GM19328 (cell line): ENCODE measurements around the gene UNK.
"Not testable (repeated sequence)": the region's sequence is repeated elsewhere in the genome, so short reads cannot be mapped to it uniquely, and the experiment has no call there.

ENCODE experiments used
- ATAC-seq: cut with Tn5 transposase; IDR thresholded peaks from one replicate; pipeline ENCODE4 v1.9.1; 2021; ENCODE audit warnings: mild to moderate bottlenecking, moderate library complexity; ENCODE audit not compliant: unreplicated experiment

Gene UNK

DNA sequence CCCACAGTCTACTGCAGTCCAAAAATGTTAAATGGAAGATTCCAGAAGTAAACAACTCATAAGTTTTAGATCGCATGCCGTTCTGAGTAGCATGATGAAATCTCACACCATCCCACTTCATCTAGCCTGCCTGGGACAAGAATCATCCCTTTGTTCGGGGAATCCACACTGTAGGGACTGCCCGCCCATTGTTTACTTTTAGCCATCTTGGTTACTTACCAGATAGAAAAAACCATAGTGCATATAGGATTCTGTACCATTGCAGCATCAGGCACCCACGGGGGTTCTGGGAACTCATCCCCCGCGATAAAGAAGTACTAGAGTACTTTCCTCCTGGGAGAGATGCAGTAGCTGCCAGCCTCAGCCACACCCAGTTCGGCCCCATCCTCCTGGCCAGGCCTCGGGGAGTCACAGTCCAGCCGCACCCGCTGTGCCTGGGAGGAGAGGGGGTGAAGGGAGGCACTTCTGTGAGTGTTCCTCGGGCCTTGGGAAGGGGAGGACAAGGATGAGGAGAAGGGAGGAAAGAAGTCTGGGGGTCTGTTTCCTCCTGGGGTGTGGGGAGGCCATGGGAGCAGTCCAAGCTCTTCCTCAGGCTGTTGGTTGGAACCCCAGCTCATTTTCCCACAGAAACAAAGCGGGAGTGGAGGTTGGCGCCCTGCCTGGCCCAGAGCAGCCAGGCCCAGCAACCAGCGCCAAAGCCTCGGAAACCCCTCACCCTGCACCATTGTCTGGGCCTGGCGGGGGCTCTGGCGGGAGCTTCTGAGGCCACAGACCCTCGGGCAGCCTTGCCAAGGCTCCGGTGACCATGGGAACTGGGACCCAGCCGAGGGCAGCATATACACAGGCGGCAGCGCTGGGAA lies 84.9 kb downstream of the UNK start:
- no peak for ATAC-seq

DNA sequence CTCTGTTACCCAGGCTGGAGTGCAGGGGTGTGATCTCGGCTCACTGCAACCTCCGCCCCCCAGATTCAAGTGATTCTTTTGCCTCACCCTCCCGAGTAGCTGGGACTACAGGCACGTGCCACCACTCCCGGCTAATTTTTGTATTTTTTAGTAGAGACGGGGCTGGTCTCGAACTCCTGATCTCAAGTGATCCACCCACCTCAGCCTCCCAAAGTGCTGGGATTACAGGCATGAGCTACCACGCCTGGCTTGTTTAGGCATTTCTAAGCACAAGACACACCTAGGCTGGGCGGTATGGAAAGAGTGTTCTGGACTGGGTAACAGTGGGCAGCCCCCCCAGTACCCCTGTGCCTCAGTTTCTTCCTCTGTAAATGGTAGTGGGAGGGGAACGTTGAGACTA lies 85.6 kb downstream of the UNK start:
- not testable (repeated sequence) for ATAC-seq

DNA sequence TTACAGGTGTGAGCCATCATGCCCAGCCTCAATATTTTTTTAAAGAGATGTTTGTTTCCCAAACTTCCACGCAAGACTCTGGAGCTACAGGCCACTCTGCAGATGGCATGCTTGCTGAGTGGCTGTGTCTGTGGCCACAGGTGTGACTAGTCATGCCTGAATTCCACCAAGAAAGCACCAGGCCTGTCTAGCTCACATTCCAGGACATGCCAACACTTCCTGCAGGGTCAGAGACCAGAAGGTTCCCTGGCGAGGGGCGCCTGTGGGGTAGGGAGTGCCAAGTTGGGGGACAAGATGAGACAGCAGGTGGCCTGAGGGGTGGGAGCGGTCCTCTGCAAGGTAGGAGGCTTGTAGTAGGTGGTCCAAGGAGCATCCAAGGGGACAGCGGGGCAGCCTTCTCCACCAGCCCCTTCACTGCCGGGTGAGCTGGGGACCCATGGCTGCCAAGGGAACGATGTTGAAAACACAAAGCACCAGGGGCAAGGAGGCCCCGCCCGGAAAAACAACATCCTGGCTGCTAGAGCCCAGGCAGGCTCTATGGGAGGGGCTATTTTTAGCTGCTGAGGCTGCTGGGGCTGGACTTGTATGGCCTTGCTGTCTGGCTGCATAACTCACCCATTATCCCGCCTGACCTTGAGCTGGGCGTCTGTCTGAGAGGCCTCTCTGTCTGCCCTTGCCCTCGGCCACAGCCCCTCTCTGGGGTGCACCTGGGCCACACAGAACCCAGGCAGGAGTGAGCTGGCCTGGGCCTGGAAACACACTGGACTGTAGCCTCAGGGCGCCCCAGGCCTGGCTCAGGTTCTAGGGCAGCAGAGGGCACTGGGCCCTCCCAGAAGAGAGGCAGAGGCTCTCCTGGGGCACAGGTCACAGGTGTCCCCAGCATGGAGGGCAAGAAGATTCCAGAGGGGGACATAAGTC lies 88.1 kb downstream of the UNK start:
- no peak for ATAC-seq

DNA sequence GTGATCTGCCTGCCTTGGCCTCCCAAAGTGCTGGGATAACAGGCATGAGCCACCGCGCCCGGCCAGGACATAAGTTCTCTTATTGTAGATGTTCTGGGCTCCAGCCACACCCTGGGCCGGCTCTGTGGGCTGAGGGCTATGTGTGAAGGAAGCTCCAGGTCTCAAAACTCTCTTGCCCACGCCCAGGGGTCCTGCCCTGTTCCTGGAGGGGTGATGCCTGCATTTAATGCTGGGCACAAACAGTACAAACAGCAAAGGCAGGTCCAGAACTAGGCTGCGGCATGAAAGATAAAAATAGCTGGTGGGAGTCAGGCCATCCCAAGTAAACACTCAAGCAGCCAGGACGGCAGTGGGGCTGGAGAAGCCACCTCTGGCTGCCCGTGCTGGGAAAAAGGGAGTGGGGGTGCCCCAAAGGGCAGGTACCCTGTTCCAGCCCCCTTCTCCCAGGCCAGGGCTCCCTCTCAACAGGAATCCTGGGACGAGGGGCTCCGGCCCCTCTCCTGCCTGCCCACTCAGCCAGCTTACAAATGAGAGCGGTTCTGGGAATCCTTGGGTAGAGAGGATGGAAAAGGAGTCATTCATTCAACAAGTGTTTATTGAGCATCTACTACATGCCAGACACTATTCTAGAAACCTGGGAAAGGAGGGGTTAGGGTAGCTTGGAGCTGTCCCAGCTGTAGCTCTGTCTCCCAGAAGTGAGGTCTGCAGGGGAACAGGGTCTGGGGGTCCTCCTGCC lies 89.1 kb downstream of the UNK start:
- no peak for ATAC-seq

DNA sequence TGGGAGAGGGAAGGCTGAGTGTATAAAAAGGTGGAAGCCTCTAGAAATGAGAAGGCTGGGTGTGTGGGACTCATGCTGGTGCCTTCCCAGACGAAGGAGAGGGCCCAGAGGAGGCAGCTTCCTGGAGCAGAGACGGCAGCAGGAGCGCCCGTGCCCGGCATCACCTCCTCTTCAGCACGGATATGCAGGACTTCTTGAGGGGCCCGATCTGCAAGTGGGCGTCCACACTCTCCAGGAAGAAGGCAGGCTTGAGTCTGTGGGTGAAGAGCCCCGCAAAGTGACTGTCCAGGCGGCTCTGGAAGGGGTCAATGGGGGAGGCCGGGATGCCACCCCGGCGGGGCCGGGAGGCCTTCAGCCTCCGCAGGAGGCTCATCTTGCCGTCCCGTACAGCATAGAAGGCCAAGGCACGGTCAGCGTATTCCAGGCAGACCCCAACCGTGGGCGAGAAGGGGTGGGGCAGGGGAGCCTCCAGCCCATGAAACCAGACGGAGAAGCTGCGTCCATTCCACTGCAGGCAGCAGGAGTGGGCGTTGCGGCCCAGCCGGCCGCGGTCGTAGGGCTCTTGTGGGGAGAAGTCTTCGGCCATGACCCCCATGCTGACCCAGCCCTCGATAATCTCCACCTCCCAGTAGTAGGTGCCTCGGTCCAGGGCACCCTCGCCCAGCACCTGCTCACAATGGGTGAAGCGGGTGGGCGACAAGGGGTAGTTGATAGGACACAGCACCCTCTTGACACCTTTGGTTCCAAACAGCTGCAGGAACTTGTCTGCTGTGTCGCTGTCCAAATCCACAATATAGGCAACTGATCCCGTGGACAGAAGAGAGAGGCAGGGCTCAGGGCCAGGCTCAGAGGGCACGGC lies 89.9 kb downstream of the UNK start:
- ATAC-seq, result no peak
